ENCODE results near the gene USP11. TPM values are rescaled to one million over a fixed set of nuclear protein-coding genes. Genes with fewer than 3 reads are reported as not detected.

USP11 gene
- total RNA-seq (2014; rRNA removed; shearing (Covaris generic)): 33.0 and 36.5 TPM in 2 replicates

DNA sequence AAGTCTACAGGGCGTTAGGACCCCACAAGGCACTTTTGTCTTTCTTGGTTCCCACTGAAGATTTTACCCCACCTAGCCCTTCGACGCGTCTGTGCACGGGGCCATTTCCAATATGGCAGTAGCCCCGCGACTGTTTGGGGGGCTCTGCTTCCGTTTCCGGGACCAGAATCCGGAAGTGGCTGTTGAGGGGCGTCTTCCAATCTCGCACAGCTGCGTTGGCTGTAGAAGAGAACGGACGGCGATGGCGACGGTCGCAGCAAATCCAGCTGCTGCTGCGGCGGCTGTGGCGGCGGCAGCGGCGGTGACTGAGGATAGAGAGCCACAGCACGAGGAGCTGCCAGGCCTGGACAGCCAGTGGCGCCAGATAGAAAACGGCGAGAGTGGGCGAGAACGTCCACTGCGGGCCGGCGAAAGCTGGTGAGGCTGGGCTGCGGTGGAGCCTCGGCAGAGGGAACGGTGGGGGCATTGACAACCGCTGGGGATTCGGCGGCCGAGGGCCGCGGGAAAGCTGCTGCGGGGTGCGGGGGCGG, at the start of gene USP11:
Gene USP11, plus strand, starts transcription at position 207 of the 530 bp plus-strand sequence. Its CDS starts 35 bp downstream, at position 242.
- DNase-seq (ENCODE audit: low spot score): peak; percentile 32

DNA sequence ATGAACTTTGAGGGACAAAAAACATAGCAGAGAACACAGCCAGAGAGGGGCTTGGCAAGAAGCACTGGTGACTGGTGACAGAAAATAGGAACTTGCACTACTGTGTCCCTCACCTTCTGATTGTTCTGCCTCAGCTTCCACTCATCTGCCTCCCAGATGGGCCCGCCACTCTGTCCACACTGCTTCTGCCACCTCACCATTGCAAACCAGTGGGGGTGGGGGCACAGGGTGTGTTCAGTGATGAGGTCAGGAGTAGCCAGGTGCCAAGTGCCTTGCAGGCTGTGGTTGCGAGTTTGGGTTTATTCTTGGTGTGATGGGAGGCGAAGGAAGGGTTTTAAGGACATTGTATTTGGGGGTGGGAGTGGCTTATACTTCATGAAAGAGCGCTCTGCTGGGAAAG, 48.3 kb upstream of the USP11 start:
- DNase-seq (ENCODE audit: low spot score): no peak

- DNase-seq (ENCODE audit: low spot score): no peak
Observed at GRCh38 chrX:47185241-47185640, 47.6 kb upstream of the USP11 start.

- DNase-seq (ENCODE audit: low spot score): no peak
Observed at GRCh38 chrX:47186096-47186740, 46.6 kb upstream of the USP11 start.

- no peak for DNase-seq (ENCODE audit: low spot score)
Observed at GRCh38 chrX:47187106-47187677, 45.6 kb upstream of the USP11 start.

DNA sequence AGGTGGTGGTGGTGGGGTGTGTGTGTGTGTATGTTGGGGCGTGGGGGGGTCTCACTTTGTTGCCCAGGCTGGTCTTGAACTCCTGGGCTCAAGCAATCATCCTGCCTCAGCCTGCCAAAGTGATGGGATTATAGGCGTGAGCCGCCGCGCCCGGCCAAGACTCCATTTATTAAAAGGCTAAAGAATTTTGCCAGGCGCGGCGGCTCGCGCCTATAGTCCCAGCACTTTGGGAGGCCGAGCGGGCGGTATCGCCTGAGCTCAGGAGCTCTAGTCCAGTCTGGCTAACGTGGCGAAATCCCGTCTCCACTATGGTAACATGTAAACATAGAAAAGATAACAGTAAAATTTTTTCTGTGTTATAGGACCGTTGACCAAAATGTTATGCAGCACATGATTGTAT, 42.9 kb upstream of the USP11 start:
- DNase-seq (ENCODE audit: low spot score): no peak

GRCh38 chrX:47190445-47191269, 42.2 kb upstream of the USP11 start:
- DNase-seq (ENCODE audit: low spot score): peak; percentile 89

DNA sequence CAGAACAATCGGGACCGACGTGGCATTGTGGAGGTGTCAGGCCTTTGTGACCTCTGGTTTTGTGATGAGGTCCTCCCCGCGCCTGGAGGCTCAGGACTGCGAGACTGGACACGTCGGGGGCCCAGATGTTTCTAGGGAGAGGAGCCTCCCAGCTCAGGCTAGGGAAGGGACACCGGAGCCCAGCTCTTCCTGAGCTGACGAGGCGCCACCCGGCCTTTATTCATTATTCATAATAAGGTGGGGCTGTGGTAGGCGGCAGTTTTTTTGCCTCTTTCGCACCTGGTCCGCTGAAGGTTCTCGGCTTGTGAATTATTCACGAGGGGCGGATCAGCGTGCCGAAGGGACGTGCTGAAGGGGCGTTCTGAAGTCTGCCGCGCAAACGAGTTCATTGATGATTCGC, 41.5 kb upstream of the USP11 start:
- no peak for DNase-seq (ENCODE audit: low spot score)

DNA sequence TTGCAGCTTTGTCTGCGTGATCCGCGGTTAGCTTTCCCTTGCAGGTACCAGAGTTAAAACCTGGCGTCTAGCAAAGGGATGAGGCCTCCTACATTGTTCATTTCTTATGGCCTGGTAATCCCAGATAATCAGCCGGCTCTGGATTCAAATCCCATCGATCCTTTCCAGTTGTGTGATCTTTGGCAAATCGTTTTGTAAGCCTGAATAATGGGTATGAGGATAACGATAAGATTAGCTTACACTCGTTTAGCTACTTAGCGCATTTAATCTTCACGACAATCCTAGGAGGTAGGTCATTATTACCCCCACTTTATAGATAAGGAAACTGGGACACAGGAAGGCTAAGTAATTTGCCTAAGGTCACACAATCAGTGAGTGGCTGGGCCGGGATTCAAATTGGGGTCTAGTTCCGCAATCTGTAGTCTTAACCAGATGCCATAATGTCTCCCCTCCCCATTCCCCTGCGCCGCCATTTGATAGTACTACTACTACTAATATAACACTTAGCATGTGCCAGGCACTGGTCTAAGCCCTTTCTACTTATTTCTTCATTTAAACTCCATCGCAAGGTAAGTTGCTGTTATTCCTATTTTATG, 40.9 kb upstream of the USP11 start:
- DNase-seq (ENCODE audit: low spot score): no peak

DNA sequence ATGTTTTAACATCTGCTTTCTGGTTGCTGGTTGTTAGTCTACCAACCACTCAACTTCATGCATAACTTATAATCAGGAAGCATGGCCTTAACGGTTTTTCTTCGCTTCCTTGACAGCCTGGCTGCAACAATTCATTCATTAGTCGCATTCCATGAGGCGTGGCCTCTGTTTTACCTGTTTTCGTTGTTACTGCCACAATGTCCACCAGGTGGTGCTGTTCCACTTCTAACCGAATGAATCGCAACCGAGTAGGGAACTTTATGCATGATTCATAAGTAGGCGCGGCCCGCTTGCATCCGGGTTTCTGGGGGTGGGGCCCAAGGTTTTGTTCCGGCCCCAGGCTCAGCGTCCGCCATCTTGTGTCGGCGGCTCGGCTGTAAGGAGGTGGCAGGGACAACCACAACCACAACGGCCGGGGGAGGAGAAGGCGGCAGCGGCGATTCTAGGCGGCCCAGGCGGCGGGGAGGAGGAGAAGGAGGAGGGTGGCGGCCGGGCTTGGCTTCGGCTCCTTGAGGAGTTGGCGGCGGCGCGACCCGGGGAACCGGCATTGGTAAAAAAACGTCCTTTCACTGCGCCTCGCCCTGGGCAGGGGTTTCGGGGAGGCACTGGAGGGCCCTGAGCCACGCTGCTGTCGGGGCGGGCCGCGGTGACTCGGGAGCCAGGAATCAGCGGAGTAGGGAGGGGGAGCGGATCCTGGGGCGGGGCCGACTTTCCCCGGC, 39.2 kb upstream of the USP11 start, which contains the start of gene UBA1:
Gene UBA1, plus strand, starts transcription at position 355 of the 719 bp plus-strand sequence. CDS start 4,974 bp downstream, outside the sequence.
- peak; percentile 90 for DNase-seq (ENCODE audit: low spot score)

DNA sequence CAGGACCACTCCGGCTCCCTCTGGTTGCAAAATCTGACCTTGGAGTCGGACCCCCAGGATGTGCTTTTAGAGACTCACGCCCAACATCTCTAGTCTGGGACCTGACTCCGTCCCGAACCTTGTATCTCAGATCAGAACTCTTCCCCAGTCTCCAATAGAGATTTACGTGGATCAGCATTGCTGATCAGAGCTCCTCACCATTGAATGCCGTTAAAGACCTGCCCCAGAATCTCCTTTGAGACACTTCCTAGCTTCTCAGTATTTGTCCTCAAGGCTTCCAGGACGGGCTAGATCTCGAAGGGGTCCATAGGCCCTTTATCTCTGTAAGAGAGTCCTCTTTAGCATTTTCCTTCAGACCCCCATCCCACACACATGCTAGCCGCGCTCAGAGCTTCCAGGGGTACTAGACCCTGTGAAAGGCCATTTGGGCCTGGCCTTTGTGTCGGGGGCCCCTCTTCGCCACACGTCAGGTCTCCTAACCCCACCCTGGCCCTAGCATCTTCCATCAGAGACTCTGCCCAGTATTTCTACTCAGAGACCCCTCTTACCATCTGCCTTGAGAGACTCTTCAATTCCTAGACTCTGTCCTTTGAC, 38.5 kb upstream of the USP11 start:
- DNase-seq (ENCODE audit: low spot score): no peak

DNA sequence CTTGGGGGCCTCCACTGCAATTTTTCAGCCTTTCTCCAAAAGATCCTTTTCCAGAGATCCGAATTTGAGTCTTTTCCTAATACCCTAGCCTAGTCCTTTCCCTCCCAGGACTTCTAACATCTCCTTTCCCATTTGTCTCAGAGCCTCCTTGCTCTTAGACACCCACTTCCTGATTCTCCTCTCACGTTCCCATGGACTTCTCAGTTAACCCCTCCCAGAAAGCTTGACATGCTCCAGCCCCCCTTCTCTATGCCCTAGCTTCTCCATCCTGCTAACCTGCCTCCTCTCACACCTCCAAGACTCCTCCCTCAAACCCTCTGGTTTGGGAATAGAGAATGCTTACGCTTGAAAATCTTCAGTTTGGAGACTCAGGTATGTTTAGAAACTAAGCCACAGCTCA, 36.7 kb upstream of the USP11 start:
- no peak for DNase-seq (ENCODE audit: low spot score)

DNA sequence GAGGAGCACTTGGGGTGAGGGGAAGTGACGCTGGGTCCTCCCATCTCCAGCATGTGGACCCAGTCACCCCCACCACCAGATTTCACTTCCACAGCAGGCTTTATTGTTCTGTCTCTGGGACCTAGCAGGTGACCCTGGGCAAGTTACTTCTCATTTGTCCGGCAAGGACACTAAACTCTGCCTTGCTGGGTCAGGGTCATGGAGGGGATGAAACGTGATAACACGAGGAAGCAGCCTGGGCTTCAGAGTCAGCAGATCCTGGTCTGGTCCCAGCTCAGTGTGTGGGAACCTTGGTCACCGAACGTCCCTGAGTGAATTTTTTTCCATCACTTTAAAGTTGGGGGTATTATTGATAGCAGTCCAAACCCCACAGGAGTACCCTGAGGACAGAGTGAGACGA, 35.3 kb upstream of the USP11 start:
- no peak for DNase-seq (ENCODE audit: low spot score)

DNA sequence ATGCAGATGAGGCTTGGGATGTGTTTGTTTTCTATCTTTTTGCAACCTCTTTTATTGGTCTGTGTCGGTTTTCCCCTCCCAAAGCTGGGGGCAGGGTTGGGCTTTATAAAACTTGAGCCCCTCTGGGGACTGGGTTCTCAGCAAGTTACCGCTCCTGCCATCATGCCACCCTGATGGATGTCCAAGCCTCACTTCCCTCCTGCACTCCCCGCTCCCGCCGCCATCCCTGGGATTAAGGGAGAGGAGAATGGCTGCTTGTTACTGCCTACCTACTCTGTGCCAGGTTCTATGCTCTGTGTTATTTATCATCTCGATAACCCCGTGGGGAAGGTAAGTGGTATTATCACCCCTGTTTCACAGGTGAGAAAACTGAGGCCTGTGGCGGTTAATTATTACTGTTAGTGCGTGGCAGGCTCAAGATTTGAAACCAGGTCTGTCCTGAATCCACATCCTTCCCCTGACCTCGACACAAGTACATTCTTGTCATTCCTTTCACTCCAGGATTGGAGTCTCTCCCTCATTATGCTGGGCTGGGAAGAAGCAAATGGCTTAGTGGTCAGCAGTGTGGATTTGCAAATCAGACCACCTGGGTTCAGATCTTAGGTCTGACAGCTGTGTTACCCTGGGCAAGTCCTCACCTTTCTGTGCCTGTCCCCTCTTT, 34.7 kb upstream of the USP11 start:
- no peak for DNase-seq (ENCODE audit: low spot score)

DNA sequence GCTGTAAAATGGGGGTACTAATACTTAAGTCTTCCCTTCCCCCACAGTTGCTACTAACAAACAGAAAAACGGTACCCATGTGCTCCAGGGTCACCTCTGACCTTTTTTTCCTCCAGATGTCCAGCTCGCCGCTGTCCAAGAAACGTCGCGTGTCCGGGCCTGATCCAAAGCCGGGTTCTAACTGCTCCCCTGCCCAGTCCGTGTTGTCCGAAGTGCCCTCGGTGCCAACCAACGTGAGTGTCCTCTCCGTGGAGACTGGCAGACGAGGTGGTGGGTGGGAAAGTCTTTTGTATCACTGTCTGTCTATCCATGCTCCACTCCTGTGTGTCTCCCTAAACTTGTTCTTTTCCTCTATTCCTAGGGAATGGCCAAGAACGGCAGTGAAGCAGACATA, 34.1 kb upstream of the USP11 start:
- no peak for DNase-seq (ENCODE audit: low spot score)

DNA sequence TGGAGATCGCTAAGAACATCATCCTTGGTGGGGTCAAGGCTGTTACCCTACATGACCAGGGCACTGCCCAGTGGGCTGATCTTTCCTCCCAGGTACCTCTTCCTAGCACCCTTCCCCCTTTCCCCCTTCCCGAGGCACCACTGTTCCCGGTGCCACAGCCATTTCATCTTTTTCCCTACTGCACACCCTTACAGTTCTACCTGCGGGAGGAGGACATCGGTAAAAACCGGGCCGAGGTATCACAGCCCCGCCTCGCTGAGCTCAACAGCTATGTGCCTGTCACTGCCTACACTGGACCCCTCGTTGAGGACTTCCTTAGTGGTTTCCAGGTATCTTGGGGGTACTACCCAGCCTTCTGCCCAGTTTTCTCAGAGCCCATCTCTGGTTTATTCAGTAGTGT, 33.5 kb upstream of the USP11 start:
- DNase-seq (ENCODE audit: low spot score): no peak

- no peak for DNase-seq (ENCODE audit: low spot score)
Observed at GRCh38 chrX:47200385-47201150, 32.2 kb upstream of the USP11 start.

DNA sequence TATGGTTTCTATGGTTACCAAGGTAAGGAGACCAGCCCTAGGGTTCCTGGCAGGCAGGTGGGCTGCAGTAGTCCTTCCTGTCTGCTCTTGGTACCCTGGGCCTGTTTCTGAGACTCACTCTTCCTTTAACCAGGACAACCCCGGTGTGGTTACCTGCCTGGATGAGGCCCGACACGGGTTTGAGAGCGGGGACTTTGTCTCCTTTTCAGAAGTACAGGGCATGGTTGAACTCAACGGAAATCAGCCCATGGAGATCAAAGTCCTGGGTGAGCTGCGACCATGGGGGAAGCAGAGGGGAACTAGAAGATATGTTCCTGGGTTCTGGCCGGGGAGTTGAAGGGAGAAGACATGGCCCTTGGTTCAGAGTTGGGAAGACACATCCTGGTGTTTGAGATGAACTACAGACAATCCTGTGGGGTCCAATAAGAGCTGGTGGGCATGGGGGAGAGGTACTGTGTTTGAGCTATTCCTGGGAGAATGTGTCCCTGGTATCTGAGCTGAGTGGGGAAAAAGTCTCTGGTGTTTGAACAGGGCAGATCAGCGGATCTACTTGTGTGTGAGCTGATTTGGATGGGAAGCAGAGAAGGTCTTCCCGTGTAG, 31.4 kb upstream of the USP11 start:
- DNase-seq (ENCODE audit: low spot score): no peak

DNA sequence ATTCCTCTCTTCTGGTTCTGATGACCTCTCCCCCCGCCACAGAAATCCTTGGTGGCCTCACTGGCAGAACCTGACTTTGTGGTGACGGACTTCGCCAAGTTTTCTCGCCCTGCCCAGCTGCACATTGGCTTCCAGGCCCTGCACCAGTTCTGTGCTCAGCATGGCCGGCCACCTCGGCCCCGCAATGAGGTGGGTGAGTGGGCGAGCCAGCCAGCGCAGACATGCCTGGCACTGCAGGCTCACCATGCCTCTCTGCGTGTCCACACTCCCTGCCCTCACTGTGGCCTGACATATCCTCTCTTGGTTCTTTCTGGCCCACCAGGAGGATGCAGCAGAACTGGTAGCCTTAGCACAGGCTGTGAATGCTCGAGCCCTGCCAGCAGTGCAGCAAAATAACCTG, 30.5 kb upstream of the USP11 start:
- no peak for DNase-seq (ENCODE audit: low spot score)

Data from H4 (cell line).